ENCODE data around the gene DCDC1. TPM values are rescaled to one million over a fixed set of nuclear protein-coding genes. Genes with fewer than 3 reads are reported as not detected.

DCDC1 gene
- total RNA-seq, 1 donor from 2014 or later = not detected

DNA sequence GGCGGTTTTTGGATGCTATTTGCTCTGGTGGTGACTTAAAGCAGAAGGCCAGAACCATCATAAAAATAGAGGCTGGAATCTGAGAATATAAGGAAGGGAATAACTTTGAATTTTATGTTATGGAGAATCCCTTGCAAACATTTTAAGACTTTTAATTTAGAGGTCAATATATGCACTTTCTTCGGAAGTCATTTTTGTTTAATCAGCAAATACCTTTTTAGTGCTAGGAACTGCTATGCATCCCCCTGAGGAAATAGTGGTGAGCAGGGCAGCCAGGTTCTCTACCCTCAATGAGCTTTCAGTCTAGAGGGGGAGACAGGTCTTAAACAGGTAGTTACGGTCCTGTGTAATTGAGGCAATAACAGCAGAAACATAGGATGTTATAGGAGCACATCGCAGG, 516.9 kb downstream of the DCDC1 start:
- no peaks in the 10 kb centered on the region for H3K36me3 ChIP-seq (ENCODE audit: control insufficient read depth in 3 of 3, insufficient read depth in 3 of 3, low read length in 3 of 3)
- H3K27me3 ChIP-seq (ENCODE audit: control insufficient read depth in 3 of 3, insufficient read depth in 3 of 3, low read length in 3 of 3) = no peaks in the 10 kb centered on the region
- H3K9me3 ChIP-seq (ENCODE audit: control insufficient read depth in 3 of 3, low read length in 3 of 3) = no peaks in the 10 kb centered on the region
- H3K9ac ChIP-seq (ENCODE audit: low read depth in 1 of 3, low read length in 3 of 3) = no peak overlapping the region
- peaks cover 0 to 6% (median 0%) of the 10 kb centered on the region in 3 donors for H3K4me1 ChIP-seq (ENCODE audit: control insufficient read depth in 3 of 3, insufficient read depth in 3 of 3, low read length in 3 of 3)
- no peak overlapping the region for H3K27ac ChIP-seq (ENCODE audit: low read depth, low read length)
- no peak overlapping the region for H3K4me3 ChIP-seq (ENCODE audit: low read length in 3 of 3)

DNA sequence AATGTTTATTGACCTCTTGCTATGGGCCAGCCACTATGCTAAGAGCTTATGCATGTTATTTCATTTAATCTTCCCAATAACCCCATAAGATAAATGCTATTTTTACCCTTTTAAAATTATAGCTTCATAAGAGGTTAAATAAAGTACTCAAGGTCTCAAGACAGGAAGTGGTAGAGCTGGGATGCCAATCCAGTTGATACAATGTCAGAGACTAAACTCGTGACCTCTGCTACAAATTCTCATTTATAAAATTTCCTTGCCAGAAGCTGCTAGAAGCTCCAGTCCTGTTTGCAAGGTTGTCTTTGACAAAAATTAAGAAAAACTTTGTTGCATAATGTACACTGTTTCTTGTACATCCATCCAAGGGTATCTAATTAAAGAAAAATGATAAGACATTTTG, 517.4 kb downstream of the DCDC1 start:
- no peak overlapping the region for H3K4me3 ChIP-seq (ENCODE audit: low read length in 3 of 3)
- no peak overlapping the region for H3K9ac ChIP-seq (ENCODE audit: low read depth in 1 of 3, low read length in 3 of 3)
- no peaks in the 10 kb centered on the region for H3K36me3 ChIP-seq (ENCODE audit: control insufficient read depth in 3 of 3, insufficient read depth in 3 of 3, low read length in 3 of 3)
- H3K27me3 ChIP-seq (ENCODE audit: control insufficient read depth in 3 of 3, insufficient read depth in 3 of 3, low read length in 3 of 3) = no peaks in the 10 kb centered on the region
- H3K4me1 ChIP-seq (ENCODE audit: control insufficient read depth in 3 of 3, insufficient read depth in 3 of 3, low read length in 3 of 3) = peaks cover 0 to 6% (median 0%) of the 10 kb centered on the region in 3 donors
- no peaks in the 10 kb centered on the region for H3K9me3 ChIP-seq (ENCODE audit: control insufficient read depth in 3 of 3, low read length in 3 of 3)
- no peak overlapping the region for H3K27ac ChIP-seq (ENCODE audit: low read depth, low read length)

DNA sequence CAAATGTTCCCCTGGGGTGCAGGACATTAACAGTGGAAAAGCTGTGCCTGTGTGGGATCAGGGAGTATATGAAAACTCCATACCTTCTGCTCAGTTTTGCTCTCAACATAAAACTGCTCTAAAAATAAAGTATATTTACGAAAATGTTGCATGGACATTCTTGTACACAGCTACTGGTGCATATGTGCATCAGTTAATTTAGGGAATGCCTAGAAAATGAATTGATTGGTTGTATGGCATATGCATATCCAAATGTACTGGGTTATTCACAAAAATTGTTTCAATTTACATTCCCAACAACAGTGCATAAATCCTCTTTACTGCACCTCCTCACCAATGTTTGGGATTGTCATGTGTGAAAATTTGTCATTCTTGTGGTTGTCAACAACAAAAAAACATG, 532.3 kb downstream of the DCDC1 start:
- Histone ChIP-seq H3K27me3 (ENCODE audit: control insufficient read depth in 3 of 3, insufficient read depth in 3 of 3, low read length in 3 of 3) (no peaks in the 10 kb centered on the region), H3K27ac (ENCODE audit: low read depth, low read length) (no peak overlapping the region), H3K36me3 (ENCODE audit: control insufficient read depth in 3 of 3, insufficient read depth in 3 of 3, low read length in 3 of 3) (no peaks in the 10 kb centered on the region), H3K9me3 (ENCODE audit: control insufficient read depth in 3 of 3, low read length in 3 of 3) (peaks cover 0 to 3% (median 3%) of the 10 kb centered on the region in 3 donors), H3K9ac (ENCODE audit: low read depth in 1 of 3, low read length in 3 of 3) (no peak overlapping the region), H3K4me1 (ENCODE audit: control insufficient read depth in 3 of 3, insufficient read depth in 3 of 3, low read length in 3 of 3) (no peaks in the 10 kb centered on the region), H3K4me3 (ENCODE audit: low read length in 3 of 3) (no peak overlapping the region)

DNA sequence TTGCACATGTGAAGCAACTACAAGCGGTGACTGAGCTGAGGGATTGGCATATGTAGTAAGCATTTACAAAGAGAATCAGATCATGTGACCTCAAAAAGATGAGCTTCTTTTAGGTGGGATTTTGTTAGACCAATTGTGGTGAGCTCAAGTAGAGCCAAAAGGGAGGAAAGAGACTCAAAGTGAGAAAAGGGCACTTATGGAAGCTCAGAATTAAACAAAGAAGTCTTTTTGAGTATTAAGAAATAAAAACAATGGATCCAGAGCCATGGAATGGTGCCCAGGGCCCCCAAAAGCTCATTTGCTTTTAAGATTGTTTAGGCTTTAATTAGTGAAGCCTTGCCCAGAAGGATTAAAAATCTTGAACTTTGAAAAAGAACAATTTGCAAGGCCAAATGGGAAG, 536.7 kb downstream of the DCDC1 start:
- no peaks in the 10 kb centered on the region for H3K27me3 ChIP-seq (ENCODE audit: control insufficient read depth in 3 of 3, insufficient read depth in 3 of 3, low read length in 3 of 3)
- H3K4me1 ChIP-seq (ENCODE audit: control insufficient read depth in 3 of 3, insufficient read depth in 3 of 3, low read length in 3 of 3) = no peaks in the 10 kb centered on the region
- H3K27ac ChIP-seq (ENCODE audit: low read depth, low read length) = no peak overlapping the region
- no peak overlapping the region for H3K9ac ChIP-seq (ENCODE audit: low read depth in 1 of 3, low read length in 3 of 3)
- H3K9me3 ChIP-seq (ENCODE audit: control insufficient read depth in 3 of 3, low read length in 3 of 3) = peaks cover 0 to 3% (median 3%) of the 10 kb centered on the region in 3 donors
- H3K4me3 ChIP-seq (ENCODE audit: low read length in 3 of 3) = no peak overlapping the region
- H3K36me3 ChIP-seq (ENCODE audit: control insufficient read depth in 3 of 3, insufficient read depth in 3 of 3, low read length in 3 of 3) = no peaks in the 10 kb centered on the region

DNA sequence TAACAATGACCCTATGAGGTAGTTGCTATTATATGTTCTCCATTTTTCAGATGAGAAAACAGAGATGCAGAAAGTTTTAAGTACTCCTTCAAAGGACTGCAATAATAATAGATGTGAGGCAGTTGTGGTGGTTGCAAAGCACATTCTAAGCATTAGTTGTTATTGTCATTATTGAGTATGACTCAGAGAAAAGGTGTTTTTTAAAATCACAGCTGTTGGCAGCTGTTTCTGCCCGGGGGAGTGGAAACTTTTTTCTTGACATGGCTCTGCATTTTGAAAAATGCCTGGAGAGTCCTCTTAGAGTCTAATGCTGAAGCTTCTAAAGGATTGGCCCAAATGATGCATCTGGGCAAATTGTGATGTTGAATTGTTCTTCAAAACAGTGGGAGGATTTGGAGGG, 538.9 kb downstream of the DCDC1 start:
- H3K4me1 ChIP-seq (ENCODE audit: control insufficient read depth in 3 of 3, insufficient read depth in 3 of 3, low read length in 3 of 3) = no peaks in the 10 kb centered on the region
- H3K9ac ChIP-seq (ENCODE audit: low read depth in 1 of 3, low read length in 3 of 3) = no peak overlapping the region
- H3K27ac ChIP-seq (ENCODE audit: low read depth, low read length) = no peak overlapping the region

DNA sequence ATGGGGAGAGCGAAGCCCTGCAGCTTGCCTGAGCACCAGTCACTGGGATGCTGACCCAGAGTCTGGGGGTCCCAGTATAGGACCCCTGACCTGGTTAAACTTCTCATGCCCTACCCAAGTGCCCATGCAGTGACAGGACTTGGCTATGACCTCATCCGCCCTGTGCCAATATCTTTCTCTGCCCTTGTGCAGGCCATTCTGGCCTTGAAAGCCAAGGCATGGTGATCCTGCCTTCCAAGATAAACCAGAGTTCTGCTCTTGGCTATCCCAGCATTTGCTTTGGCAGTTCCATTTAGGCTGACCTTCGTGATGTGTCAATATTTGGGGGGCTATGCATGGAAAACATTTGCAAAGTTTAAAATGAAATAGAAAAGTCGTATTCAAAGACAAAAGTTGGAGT, 542.6 kb downstream of the DCDC1 start:
- H3K4me3 ChIP-seq (ENCODE audit: low read length in 3 of 3) = no peak overlapping the region
- no peaks in the 10 kb centered on the region for H3K9me3 ChIP-seq (ENCODE audit: control insufficient read depth in 3 of 3, low read length in 3 of 3)

More for the DNA sequence above, 538.9 kb downstream of the DCDC1 start:
- peaks cover 0 to 3% (median 0%) of the 10 kb centered on the region in 3 donors for H3K9me3 ChIP-seq (ENCODE audit: control insufficient read depth in 3 of 3, low read length in 3 of 3)
- H3K27me3 ChIP-seq (ENCODE audit: control insufficient read depth in 3 of 3, insufficient read depth in 3 of 3, low read length in 3 of 3) = no peaks in the 10 kb centered on the region
- no peak overlapping the region for H3K4me3 ChIP-seq (ENCODE audit: low read length in 3 of 3)
- no peaks in the 10 kb centered on the region for H3K36me3 ChIP-seq (ENCODE audit: control insufficient read depth in 3 of 3, insufficient read depth in 3 of 3, low read length in 3 of 3)

DNA sequence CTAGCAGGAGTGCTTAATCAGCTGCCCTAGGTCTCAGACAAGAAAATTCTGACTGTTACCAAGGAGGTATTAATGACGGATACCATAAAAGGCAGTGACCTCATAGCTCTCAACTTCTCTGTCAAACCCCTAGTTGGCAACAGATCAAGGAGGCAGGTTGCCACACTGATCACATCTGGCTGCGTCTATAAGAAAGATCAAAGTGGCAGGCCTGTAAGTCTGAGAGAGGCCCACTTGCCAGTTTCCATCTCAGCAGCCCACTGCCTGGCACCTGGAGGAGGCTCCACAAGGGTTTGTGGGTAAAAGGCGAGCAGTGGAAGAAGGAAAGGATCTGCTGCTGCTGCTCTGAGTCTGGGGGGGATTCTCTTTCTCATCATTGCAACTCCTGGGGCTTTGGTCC, 543.8 kb downstream of the DCDC1 start:
- Histone ChIP-seq H3K4me1 (ENCODE audit: control insufficient read depth in 3 of 3, insufficient read depth in 3 of 3, low read length in 3 of 3) (peaks cover 0 to 4% (median 0%) of the 10 kb centered on the region in 3 donors), H3K36me3 (ENCODE audit: control insufficient read depth in 3 of 3, insufficient read depth in 3 of 3, low read length in 3 of 3) (no peaks in the 10 kb centered on the region), H3K27me3 (ENCODE audit: control insufficient read depth in 3 of 3, insufficient read depth in 3 of 3, low read length in 3 of 3) (no peaks in the 10 kb centered on the region), H3K4me3 (ENCODE audit: low read length in 3 of 3) (no peak overlapping the region), H3K27ac (ENCODE audit: low read depth, low read length) (no peak overlapping the region), H3K9ac (ENCODE audit: low read depth in 1 of 3, low read length in 3 of 3) (no peak overlapping the region), H3K9me3 (ENCODE audit: control insufficient read depth in 3 of 3, low read length in 3 of 3) (no peaks in the 10 kb centered on the region)

More for the DNA sequence above, 542.6 kb downstream of the DCDC1 start:
- H3K27ac ChIP-seq (ENCODE audit: low read depth, low read length) = no peak overlapping the region
- H3K4me1 ChIP-seq (ENCODE audit: control insufficient read depth in 3 of 3, insufficient read depth in 3 of 3, low read length in 3 of 3) = no peaks in the 10 kb centered on the region
- no peak overlapping the region for H3K9ac ChIP-seq (ENCODE audit: low read depth in 1 of 3, low read length in 3 of 3)
- no peaks in the 10 kb centered on the region for H3K27me3 ChIP-seq (ENCODE audit: control insufficient read depth in 3 of 3, insufficient read depth in 3 of 3, low read length in 3 of 3)
- no peaks in the 10 kb centered on the region for H3K36me3 ChIP-seq (ENCODE audit: control insufficient read depth in 3 of 3, insufficient read depth in 3 of 3, low read length in 3 of 3)

DNA sequence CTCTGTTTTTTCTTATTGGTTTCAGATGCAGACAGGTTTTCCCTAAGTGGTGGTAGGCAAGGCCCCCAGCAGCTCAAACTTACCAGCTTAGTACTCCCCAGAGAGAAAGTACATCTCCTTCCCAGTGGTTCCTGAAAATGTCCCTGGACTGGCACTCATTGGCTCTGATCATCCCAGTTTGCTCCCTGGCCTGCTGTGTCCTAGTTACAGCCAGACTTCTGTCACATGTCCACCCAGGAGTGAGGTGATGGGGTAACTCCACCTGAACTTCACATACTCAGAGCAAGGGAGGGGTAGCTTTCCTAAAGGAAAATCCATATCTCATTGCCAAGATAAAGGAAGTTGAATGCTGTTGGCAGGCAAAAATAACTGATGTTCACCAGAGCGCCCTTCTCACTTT, 546.4 kb downstream of the DCDC1 start:
- no peak overlapping the region for H3K9ac ChIP-seq (ENCODE audit: low read depth in 1 of 3, low read length in 3 of 3)
- H3K27me3 ChIP-seq (ENCODE audit: control insufficient read depth in 3 of 3, insufficient read depth in 3 of 3, low read length in 3 of 3) = no peaks in the 10 kb centered on the region
- H3K4me3 ChIP-seq (ENCODE audit: low read length in 3 of 3) = no peak overlapping the region
- H3K27ac ChIP-seq (ENCODE audit: low read depth, low read length) = no peak overlapping the region
- no peaks in the 10 kb centered on the region for H3K9me3 ChIP-seq (ENCODE audit: control insufficient read depth in 3 of 3, low read length in 3 of 3)
- H3K36me3 ChIP-seq (ENCODE audit: control insufficient read depth in 3 of 3, insufficient read depth in 3 of 3, low read length in 3 of 3) = no peaks in the 10 kb centered on the region
- peaks cover 4 to 10% (median 7%) of the 10 kb centered on the region in 3 donors for H3K4me1 ChIP-seq (ENCODE audit: control insufficient read depth in 3 of 3, insufficient read depth in 3 of 3, low read length in 3 of 3)

DNA sequence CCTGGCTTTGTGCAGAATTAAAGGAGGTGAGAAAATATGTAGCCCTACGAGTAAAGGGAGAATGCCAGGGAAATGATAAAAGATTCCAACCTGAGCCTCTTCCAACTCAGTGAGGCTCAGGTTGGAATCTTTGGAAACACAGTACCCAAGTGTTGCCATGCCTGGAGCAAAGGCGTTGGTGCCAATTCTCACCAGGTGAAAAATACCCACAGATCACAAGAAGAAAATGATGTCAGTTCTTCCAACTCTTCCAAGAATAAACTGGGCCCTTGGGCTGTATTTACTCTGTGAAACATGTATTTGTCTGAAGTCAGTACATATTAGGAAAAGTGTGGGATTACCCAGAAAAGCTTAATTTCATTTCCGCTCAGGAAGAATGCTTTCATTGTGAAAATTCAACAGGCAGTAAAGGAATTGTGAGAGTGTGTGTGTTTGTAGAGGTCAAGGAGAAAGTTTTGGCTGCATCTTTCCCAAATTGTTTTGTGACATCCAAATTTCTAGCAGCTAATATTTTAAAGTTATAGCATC, 548.0 kb downstream of the DCDC1 start:
- peaks cover 12 to 20% (median 17%) of the 10 kb centered on the region in 3 donors for H3K4me1 ChIP-seq (ENCODE audit: control insufficient read depth in 3 of 3, insufficient read depth in 3 of 3, low read length in 3 of 3)
- no peaks in the 10 kb centered on the region for H3K27me3 ChIP-seq (ENCODE audit: control insufficient read depth in 3 of 3, insufficient read depth in 3 of 3, low read length in 3 of 3)
- H3K27ac ChIP-seq (ENCODE audit: low read depth, low read length) = no peak overlapping the region
- H3K9me3 ChIP-seq (ENCODE audit: control insufficient read depth in 3 of 3, low read length in 3 of 3) = no peaks in the 10 kb centered on the region
- H3K9ac ChIP-seq (ENCODE audit: low read depth in 1 of 3, low read length in 3 of 3) = no peak overlapping the region
- H3K36me3 ChIP-seq (ENCODE audit: control insufficient read depth in 3 of 3, insufficient read depth in 3 of 3, low read length in 3 of 3) = no peaks in the 10 kb centered on the region
- no peak overlapping the region for H3K4me3 ChIP-seq (ENCODE audit: low read length in 3 of 3)

DNA sequence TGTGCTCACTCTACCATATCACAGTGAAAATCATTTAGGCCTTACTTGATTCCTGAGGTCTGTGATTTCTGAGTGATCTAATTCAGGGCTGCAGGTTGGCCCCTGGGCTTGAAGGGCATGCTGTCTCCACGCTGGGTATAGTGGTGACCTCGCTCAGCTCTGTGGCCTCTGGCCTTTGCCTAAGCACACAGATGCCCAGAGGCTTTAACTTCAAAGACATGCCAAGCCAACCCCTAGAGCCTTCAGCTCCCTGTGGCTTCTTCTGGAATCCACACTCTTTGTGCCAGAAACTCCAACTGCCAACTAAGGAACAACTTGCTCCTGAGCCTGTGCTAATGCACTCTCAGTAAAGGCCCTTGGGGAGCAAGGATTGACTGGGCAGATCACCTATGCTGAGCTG, 550.8 kb downstream of the DCDC1 start:
- no peaks in the 10 kb centered on the region for H3K27me3 ChIP-seq (ENCODE audit: control insufficient read depth in 3 of 3, insufficient read depth in 3 of 3, low read length in 3 of 3)
- peaks cover 14 to 22% (median 19%) of the 10 kb centered on the region in 3 donors for H3K4me1 ChIP-seq (ENCODE audit: control insufficient read depth in 3 of 3, insufficient read depth in 3 of 3, low read length in 3 of 3)

More for the DNA sequence above, 550.8 kb downstream of the DCDC1 start:
- Histone ChIP-seq H3K9ac (ENCODE audit: low read depth in 1 of 3, low read length in 3 of 3) (no peak overlapping the region), H3K4me3 (ENCODE audit: low read length in 3 of 3) (no peak overlapping the region), H3K9me3 (ENCODE audit: control insufficient read depth in 3 of 3, low read length in 3 of 3) (no peaks in the 10 kb centered on the region), H3K27ac (ENCODE audit: low read depth, low read length) (no peak overlapping the region), H3K36me3 (ENCODE audit: control insufficient read depth in 3 of 3, insufficient read depth in 3 of 3, low read length in 3 of 3) (no peaks in the 10 kb centered on the region)

All from skeletal muscle tissue (tissue), 4 donors.